Superior temporal gyrus (tissue), 1 donor: ENCODE measurements around the gene SIDT2.
"Not testable (repeated sequence)": the region's sequence is repeated elsewhere in the genome, so short reads cannot be mapped to it uniquely, and the experiment has no call there.

Experiments used
- DNase-seq: peaks from one replicate; pipeline ENCODE4 v3.0.0-alpha.2; 2016; ENCODE audit errors: extremely low spot score

SIDT2 gene

GRCh38 chr11:117204283-117205080, 25.9 kb downstream of the SIDT2 start:
- no peak for DNase-seq

GRCh38 chr11:117205211-117205818, 26.8 kb downstream of the SIDT2 start:
- DNase-seq, result no peak

- DNase-seq, result not testable (repeated sequence)
These were observed 27.6 kb downstream of the SIDT2 start for GRCh38 chr11:117206111-117206510.

- DNase-seq, result not testable (repeated sequence)
These were observed 28.3 kb downstream of the SIDT2 start for GRCh38 chr11:117206859-117207258.

- DNase-seq, result not testable (repeated sequence)
These were observed 28.9 kb downstream of the SIDT2 start for GRCh38 chr11:117207481-117207880.

GRCh38 chr11:117208710-117209109, 30.2 kb downstream of the SIDT2 start:
- DNase-seq, result not testable (repeated sequence)

GRCh38 chr11:117209351-117210125, 31.0 kb downstream of the SIDT2 start:
- not testable (repeated sequence) for DNase-seq

- no peak for DNase-seq
These were observed 32.1 kb downstream of the SIDT2 start for GRCh38 chr11:117210620-117211019.

- DNase-seq, result no peak
These were observed 34.3 kb downstream of the SIDT2 start for GRCh38 chr11:117212697-117213355.

GRCh38 chr11:117214404-117215110, 36.0 kb downstream of the SIDT2 start:
- no peak for DNase-seq

- DNase-seq, result no peak
These were observed 38.9 kb downstream of the SIDT2 start for GRCh38 chr11:117217141-117218084.

- no peak for DNase-seq
These were observed 39.8 kb downstream of the SIDT2 start for GRCh38 chr11:117218133-117218915.

GRCh38 chr11:117219001-117219400, 40.5 kb downstream of the SIDT2 start:
- no peak for DNase-seq

- no peak for DNase-seq
These were observed 40.9 kb downstream of the SIDT2 start for GRCh38 chr11:117219455-117219854.

- DNase-seq, result no peak
These were observed 41.5 kb downstream of the SIDT2 start for GRCh38 chr11:117219995-117220394.

- DNase-seq, result peak; percentile 33
These were observed 42.0 kb downstream of the SIDT2 start for GRCh38 chr11:117220568-117220967.

- peak; percentile 21 for DNase-seq
These were observed 42.6 kb downstream of the SIDT2 start for GRCh38 chr11:117220999-117221774.

GRCh38 chr11:117221775-117222517, 43.4 kb downstream of the SIDT2 start:
- no peak for DNase-seq
